ENCODE measurements around the gene UBE3C. TPM values are rescaled to one million over a fixed set of nuclear protein-coding genes. Genes with fewer than 3 reads are reported as not detected.
"Not testable (repeated sequence)": the region's sequence is repeated elsewhere in the genome, so short reads cannot be mapped to it uniquely, and the experiment has no call there.

UBE3C gene
- total RNA-seq = 108 TPM

- peak; percentile 77 for DNase-seq
Measured at GRCh38 chr7:157138424-157139110, at the start of gene UBE3C. Gene UBE3C (plus strand): TSS chr7:157138926. CDS start chr7:157139273, 347 bp downstream.

DNA sequence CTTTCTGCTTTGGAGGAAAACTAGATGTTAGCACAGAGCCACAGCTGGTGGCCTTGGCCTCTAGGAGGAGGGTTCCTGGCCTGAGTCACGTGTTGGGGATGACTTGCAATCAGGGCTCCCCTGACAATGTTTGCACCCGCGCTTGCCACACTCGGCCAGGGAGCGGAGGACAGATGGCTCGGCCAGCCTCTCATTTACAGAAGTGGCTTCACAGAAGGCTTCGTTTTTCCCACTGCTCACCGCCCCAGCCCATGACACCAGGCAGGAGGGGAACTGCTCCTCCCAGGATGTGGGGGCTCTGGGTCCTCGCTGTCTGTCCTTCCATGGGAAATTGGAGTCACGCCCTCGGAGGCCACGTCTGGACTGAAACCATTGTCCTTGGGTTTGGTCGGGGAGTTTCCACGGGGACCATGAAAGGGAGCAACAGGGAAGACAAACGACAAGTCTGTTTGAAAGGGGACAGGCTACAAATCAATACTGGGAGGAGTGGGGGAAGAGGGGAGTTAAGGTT, 49.6 kb upstream of the UBE3C start:
- DNase-seq = no peak

- no peak for DNase-seq
Measured at GRCh38 chr7:157090485-157091165, 48.1 kb upstream of the UBE3C start.

DNA sequence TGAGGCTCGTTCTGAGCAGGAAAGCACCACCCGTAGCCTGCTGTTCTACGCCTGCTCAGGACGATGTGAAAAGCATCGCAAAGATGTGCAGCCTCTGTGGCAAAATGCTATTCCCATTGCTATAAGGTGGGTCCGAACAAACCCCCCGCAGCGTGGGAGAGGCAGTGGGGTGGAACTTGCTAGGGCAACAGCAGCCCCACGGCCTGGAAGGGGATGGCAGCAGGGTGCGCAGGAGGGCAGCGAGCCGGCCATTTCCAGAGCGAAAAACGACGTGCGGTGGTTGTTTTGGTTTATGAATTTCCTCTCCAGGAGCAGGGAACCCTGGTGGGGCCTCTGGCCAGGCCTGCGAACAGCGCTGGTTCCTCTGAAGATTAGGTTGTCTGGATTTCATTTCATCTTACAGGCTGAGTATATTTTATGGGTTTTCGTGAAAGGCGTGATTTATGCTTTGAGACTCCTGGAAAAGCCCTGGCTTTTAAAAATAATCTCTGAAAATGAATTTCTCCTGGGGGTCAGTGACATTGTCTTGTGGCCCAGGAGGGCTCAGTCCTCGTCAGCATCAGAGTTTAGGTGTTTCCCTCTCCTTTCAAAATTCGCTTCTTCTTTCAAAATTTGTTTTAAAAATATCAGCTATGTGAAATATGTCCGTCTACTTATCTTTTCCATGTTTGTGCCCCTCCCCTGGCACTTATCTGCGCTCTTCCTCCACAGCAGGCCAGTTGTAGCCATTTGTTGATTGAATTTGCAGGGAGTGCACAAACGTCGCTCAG, 42.3 kb upstream of the UBE3C start:
- no peak for DNase-seq

DNA sequence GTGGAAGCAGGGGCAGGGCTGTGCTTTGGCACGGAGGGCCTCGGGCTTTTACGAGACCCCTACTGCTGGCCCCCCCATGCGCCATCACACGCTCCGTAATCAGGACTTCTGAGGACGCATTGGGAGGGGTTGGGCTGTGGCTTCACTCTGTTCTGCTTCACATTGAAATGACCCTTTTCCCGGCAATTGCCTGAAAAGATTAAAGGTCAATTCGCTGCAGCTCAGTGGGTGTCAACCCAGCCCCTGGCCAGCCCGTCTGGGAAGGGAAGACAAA, 41.7 kb upstream of the UBE3C start:
- no peak for DNase-seq

- DNase-seq = no peak
Measured at GRCh38 chr7:157097569-157097968, 41.2 kb upstream of the UBE3C start.

DNA sequence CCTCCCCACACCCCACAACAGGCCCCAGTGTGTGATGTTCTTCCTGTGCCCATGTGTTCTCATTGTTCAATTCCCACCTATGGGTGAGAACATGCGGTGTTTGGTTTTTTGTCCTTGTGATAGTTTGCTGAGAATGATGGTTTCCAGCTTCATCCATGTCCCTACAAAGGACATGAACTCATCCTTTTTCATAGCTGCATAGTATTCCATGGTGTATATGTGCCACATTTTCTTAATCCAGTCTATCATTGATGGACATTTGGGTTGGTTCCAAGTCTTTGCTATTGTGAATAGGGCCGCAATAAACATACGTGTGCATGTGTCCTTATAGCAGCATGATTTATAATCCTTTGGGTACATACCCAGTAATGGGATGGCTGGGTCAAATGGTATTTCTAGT, 38.7 kb upstream of the UBE3C start:
- not testable (repeated sequence) for DNase-seq

DNA sequence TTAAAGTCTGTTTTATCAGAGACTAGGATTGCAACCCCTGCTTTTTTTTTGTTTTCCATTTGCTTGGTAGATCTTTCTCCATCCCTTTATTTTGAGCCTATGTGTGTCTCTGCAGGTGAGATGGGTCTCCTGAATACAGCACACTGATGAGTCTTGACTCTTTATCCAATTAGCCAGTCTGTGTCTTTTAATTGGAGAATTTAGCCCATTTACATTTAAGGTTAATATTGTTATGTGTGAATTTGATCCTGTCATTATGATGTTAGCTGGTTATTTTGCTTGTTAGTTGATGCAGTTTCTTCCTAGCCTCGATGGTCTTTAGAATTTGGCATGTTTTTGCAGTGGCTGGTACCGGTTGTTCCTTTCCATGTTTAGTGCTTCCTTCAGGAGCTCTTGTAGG, 35.1 kb upstream of the UBE3C start:
- DNase-seq = not testable (repeated sequence)

DNA sequence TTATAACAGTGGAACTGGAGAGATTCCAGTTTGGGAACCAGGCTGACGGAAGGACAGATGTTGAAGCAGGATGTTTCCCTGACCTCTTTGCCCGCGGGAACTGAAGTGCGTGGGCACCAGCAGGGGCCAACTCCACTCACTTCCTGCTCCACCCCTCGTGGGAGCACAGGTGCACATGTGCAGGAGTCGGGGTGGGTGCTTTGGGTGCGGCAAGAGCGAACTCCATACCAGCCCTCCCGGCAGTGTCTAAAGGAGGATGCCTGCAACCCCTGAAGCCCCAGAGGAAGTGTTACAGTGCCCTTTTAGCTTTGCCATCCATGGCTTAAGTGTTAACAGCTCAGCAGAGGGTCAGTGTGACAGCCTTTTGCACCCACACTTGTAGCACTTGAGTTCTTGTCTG, 27.4 kb upstream of the UBE3C start:
- DNase-seq = no peak

DNA sequence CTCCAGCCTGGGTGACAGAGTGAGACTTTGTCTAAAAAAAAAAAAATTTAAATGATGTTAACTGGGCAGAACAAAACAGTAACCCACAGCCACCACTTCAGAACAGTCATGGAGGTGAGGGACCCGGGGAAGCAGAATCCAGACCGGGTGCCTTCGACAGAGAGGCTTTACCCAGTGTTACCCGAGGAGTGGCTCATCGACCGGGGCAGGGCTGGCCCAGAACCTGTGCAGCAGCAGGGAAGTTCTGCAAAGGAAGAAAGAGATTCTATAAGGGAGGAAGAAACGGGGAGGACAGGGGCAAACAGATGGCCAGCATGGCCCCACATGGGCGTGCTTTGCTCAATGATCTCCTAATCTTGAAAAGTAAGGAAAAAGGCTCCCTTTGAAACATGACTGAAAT, 26.0 kb upstream of the UBE3C start:
- no peak for DNase-seq

- DNase-seq = no peak
Measured at GRCh38 chr7:157113607-157114006, 25.1 kb upstream of the UBE3C start.

GRCh38 chr7:157116762-157117161, 22.0 kb upstream of the UBE3C start:
- no peak for DNase-seq

GRCh38 chr7:157117796-157118195, 20.9 kb upstream of the UBE3C start:
- no peak for DNase-seq

GRCh38 chr7:157120181-157120580, 18.5 kb upstream of the UBE3C start:
- no peak for DNase-seq

DNA sequence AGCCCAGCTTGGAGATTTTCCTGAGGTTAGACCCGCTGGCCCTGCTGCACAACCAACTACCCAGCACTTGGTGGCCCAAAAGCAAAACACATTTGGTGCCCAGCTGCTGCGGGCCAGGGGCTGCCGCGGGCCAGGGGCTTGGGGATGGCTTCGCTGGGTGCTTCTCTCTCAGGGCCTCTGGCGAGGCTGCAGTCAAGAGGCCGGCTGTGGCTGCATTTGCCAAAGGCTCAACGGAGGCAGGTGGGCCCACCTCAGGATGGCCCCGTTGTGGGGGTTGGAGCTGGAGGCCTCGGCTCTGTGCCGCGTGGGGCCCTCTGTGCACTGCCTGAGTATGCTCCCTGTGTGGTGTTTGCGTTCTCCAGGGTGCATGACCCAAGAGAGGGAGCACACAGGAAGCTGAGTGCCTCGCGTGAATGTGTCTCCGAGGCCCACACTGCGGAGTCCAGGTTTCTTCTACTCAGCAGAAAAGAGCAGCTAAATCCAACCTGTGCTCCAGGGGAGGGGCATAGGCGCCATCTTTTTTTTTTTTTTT, 17.5 kb upstream of the UBE3C start:
- no peak for DNase-seq

GRCh38 chr7:157122800-157123495, 15.8 kb upstream of the UBE3C start:
- no peak for DNase-seq

DNA sequence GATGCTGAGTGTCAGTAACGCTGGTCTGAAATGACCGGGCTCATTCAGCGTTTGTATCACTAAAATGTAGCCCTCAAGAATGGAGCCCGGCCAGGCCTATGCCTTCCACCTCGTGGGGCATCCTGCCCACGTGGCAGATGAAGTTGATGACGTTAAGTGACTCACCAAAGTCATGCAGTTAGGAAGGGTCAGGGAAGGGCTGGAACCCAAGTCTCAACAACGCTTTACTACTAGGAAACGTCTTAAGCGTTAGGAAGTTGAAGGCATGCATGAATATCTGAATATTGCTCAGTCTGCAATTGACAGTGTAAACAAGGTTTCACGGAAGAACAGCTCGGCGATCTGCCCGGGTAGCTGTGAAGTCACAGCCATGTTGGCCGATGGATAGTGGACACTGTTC, 14.0 kb upstream of the UBE3C start:
- no peak for DNase-seq

- no peak for DNase-seq
Measured at GRCh38 chr7:157125376-157126223, 13.1 kb upstream of the UBE3C start.

DNA sequence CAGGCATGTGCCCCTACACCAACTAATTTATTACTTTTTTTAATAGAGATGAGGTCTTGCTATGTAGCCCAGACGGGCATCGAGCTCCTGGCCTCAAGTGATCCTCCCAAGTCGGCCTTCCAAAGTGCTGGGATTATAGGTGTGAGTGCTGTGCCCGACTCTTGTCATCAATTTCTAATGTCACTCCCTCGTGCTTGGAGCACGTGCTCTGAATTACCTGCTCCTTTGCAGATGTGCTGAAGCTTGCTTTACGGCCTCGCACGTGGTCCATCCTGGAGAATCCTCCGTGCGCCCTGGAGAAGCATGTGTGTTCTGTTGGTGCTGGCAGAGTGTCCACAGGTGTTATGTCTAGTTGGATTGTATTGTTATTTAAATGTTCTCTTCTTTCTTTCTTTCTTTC, 11.8 kb upstream of the UBE3C start:
- DNase-seq = no peak

- no peak for DNase-seq
Measured at GRCh38 chr7:157129200-157129599, 9.5 kb upstream of the UBE3C start.

DNA sequence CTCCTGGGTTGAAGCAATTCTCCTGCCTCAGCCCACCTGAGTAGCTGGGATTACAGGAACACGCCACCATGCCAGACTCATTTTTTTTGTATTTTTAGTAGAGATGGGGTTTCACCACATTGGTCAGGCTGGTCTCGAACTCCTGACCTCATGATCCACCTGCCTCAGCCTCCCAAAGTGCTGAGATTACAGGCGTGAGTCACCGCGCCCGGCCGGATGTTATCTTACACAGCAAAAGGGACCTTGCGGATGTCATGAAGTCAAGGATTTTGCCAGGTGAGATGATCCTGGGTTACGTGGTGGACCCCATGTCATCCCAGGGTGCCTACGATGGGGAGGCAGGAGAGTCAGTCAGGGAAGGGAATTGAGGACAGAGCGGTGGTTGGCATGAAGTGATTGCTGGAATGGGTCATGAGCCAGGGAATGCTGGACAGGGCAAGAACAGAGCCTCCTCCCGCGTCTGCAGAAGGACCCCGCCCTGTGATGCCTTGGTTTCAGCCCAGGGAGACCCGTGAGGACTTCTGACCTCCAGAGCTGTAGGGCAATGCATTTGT, 8.7 kb upstream of the UBE3C start:
- DNase-seq = no peak

Measured in occipital lobe (tissue), 2 donors.